NOMO-1 treated with DMSO at 0.1 percent for 48 hours (cell line): ENCODE results near the gene SIX1.
A peak's percentile ranks its signal among the peaks of the same experiment; 100 is the strongest.

Source experiments
- DNase-seq: peaks from one replicate; lab custom pipeline; 2025; ENCODE audit not compliant: unreplicated experiment; lab: John Stamatoyannopoulos, UW

Gene SIX1

GRCh38 chr14:60648934-60649874 is at the start of gene SIX1:
SIX1 (minus strand) TSS chr14:60649477; CDS start chr14:60649189, 288 bp downstream.
- DNase-seq, result peak; percentile 73

GRCh38 chr14:60695327-60695726 is 46.0 kb upstream of the SIX1 start:
- peak; percentile 25 for DNase-seq

GRCh38 chr14:60691383-60692113 is 42.3 kb upstream of the SIX1 start:
- DNase-seq, result no peak

- no peak for DNase-seq
Measured at GRCh38 chr14:60686865-60687264, 37.6 kb upstream of the SIX1 start.

- DNase-seq, result no peak
Measured at GRCh38 chr14:60684203-60684602, 34.9 kb upstream of the SIX1 start.

- DNase-seq, result no peak
Measured at GRCh38 chr14:60681271-60681670, 32.0 kb upstream of the SIX1 start.

- no peak for DNase-seq
Measured at GRCh38 chr14:60680511-60680910, 31.2 kb upstream of the SIX1 start.

GRCh38 chr14:60679566-60680258 is 30.4 kb upstream of the SIX1 start:
- DNase-seq, result no peak

GRCh38 chr14:60677701-60678100 is 28.4 kb upstream of the SIX1 start:
- DNase-seq, result no peak

GRCh38 chr14:60670989-60671388 is 21.7 kb upstream of the SIX1 start:
- no peak for DNase-seq

- DNase-seq, result no peak
Measured at GRCh38 chr14:60668431-60669112, 19.3 kb upstream of the SIX1 start.

GRCh38 chr14:60665177-60665550 is 15.9 kb upstream of the SIX1 start:
- no peak for DNase-seq

- DNase-seq, result no peak
Measured at GRCh38 chr14:60662982-60663381, 13.7 kb upstream of the SIX1 start.

- DNase-seq, result peak; percentile 82
Measured at GRCh38 chr14:60661721-60662120, 12.4 kb upstream of the SIX1 start.

- no peak for DNase-seq
Measured at GRCh38 chr14:60658909-60659585, 9.8 kb upstream of the SIX1 start.

- no peak for DNase-seq
Measured at GRCh38 chr14:60658211-60658690, 9.0 kb upstream of the SIX1 start.

GRCh38 chr14:60657456-60658210 is 8.4 kb upstream of the SIX1 start:
- no peak for DNase-seq

- DNase-seq, result peak; percentile 53
Measured at GRCh38 chr14:60656686-60657455, 7.6 kb upstream of the SIX1 start.
